Measurements from ENCODE around the gene AFF2. TPM values are rescaled to one million over a fixed set of nuclear protein-coding genes. Genes with fewer than 3 reads are reported as not detected.
A peak's percentile ranks its signal among the peaks of the same experiment; 100 is the strongest.

Gene AFF2
- total RNA-seq, 6 donors from 2014 or later = 6.1 to 17.4 (median 9.7) TPM

GRCh38 chrX:148601034-148601433 lies 100.6 kb downstream of the AFF2 start:
- no peak for TF ChIP-seq POLR2A (IDR thresholded peaks at IDR 0.05)
- TF ChIP-seq CTCF (IDR thresholded peaks at IDR 0.05) = no peak
- no peak for TF ChIP-seq POLR2AphosphoS5 (IDR thresholded peaks at IDR 0.05)
- TF ChIP-seq EP300 (IDR thresholded peaks at IDR 0.05) = no peak
- Histone ChIP-seq H3K36me3 (no peaks in the 10 kb centered on the region), H3K4me3 (no peak overlapping the region), H3K27me3 (no peaks in the 10 kb centered on the region), H3K9me3 (no peaks in the 10 kb centered on the region), H3K4me1 (no peaks in the 10 kb centered on the region), H3K27ac (no peak overlapping the region)
- ATAC-seq (ENCODE audit: low FRiP score in 2 of 2) (no peak), DNase-seq (no peak)
- 50 to 65% methylated on average over 4 of the region's 4 CpGs for WGBS, 2 donors

GRCh38 chrX:148609515-148610327 lies 109.3 kb downstream of the AFF2 start:
- no peaks in the 10 kb centered on the region for H3K36me3 ChIP-seq
- H3K9me3 ChIP-seq = no peaks in the 10 kb centered on the region
- no peaks in the 10 kb centered on the region for H3K4me1 ChIP-seq
- H3K4me3 ChIP-seq = no peak overlapping the region
- peak overlapping the region in 2 of 4 donors; percentile 36 to 48 for H3K27ac ChIP-seq
- ATAC-seq (ENCODE audit: low FRiP score in 2 of 2) (peak in 1 of 2 donors; percentile 26), DNase-seq (peak in 1 of 2 donors; percentile 24)
- TF ChIP-seq EP300 (IDR thresholded peaks at IDR 0.05) (no peak), POLR2AphosphoS5 (IDR thresholded peaks at IDR 0.05) (no peak), POLR2A (IDR thresholded peaks at IDR 0.05) (no peak), CTCF (IDR thresholded peaks at IDR 0.05) (no peak)
- H3K27me3 ChIP-seq = no peaks in the 10 kb centered on the region
- 45 to 52% methylated on average over 4 of the region's 4 CpGs for WGBS, 2 donors

- H3K27ac ChIP-seq = peak overlapping the region in 1 of 4 donors; percentile 48
- no peak overlapping the region for H3K4me3 ChIP-seq
- no peaks in the 10 kb centered on the region for H3K4me1 ChIP-seq
- no peak for ATAC-seq (ENCODE audit: low FRiP score in 2 of 2)
- no peaks in the 10 kb centered on the region for H3K36me3 ChIP-seq
- no peaks in the 10 kb centered on the region for H3K27me3 ChIP-seq
- no peak for TF ChIP-seq CTCF (IDR thresholded peaks at IDR 0.05)
- no peak for TF ChIP-seq POLR2AphosphoS5 (IDR thresholded peaks at IDR 0.05)
- TF ChIP-seq EP300 (IDR thresholded peaks at IDR 0.05) = no peak
- TF ChIP-seq POLR2A (IDR thresholded peaks at IDR 0.05) = no peak
- WGBS, 2 donors = 54 to 57% methylated on average over 3 of the region's 3 CpGs
- no peak for DNase-seq
- no peaks in the 10 kb centered on the region for H3K9me3 ChIP-seq
Measured at GRCh38 chrX:148610328-148610698, 109.9 kb downstream of the AFF2 start.

- no peaks in the 10 kb centered on the region for H3K9me3 ChIP-seq
- H3K27me3 ChIP-seq = no peaks in the 10 kb centered on the region
- ATAC-seq (ENCODE audit: low FRiP score in 2 of 2) (no peak), DNase-seq (no peak)
- H3K36me3 ChIP-seq = no peaks in the 10 kb centered on the region
- no peak overlapping the region for H3K27ac ChIP-seq
- 65 to 84% methylated on average over 2 of the region's 2 CpGs for WGBS, 2 donors
- H3K4me3 ChIP-seq = no peak overlapping the region
- TF ChIP-seq CTCF (IDR thresholded peaks at IDR 0.05) (no peak), EP300 (IDR thresholded peaks at IDR 0.05) (no peak), POLR2A (IDR thresholded peaks at IDR 0.05) (no peak), POLR2AphosphoS5 (IDR thresholded peaks at IDR 0.05) (no peak)
- H3K4me1 ChIP-seq = no peaks in the 10 kb centered on the region
Measured at GRCh38 chrX:148611993-148612392, 111.6 kb downstream of the AFF2 start.

- DNase-seq = no peak
- no peak overlapping the region for H3K27ac ChIP-seq
- WGBS, 2 donors = 53 to 58% methylated on average over 2 of the region's 2 CpGs
- no peak overlapping the region for H3K4me3 ChIP-seq
- H3K4me1 ChIP-seq = no peaks in the 10 kb centered on the region
- no peaks in the 10 kb centered on the region for H3K36me3 ChIP-seq
- H3K27me3 ChIP-seq = no peaks in the 10 kb centered on the region
- no peaks in the 10 kb centered on the region for H3K9me3 ChIP-seq
- TF ChIP-seq CTCF (IDR thresholded peaks at IDR 0.05) = no peak
- no peak for ATAC-seq (ENCODE audit: low FRiP score in 2 of 2)
Measured at GRCh38 chrX:148612431-148612830, 112.0 kb downstream of the AFF2 start.

Data from upper lobe of left lung (tissue), 6 donors.